Muscle layer of colon (tissue), 2 donors: ENCODE measurements around the gene SLC1A7.
A peak's percentile ranks its signal among the peaks of the same experiment; 100 is the strongest.

Experiments used
- H3K27ac ChIP-seq: one replicate; pipeline ENCODE4 v1.7.0; 2013; ENCODE audit warnings: low read depth, mild to moderate bottlenecking, low read length, moderate library complexity
- H3K27me3 ChIP-seq, 2 donors: one replicate each; pipeline ENCODE4 v1.7.0; 2013; ENCODE audit warnings: low read length in 2 of 2, mild to moderate bottlenecking in 2 of 2; ENCODE audit not compliant: insufficient read depth in 2 of 2, control insufficient read depth in 1 of 2
- H3K36me3 ChIP-seq: one replicate; pipeline ENCODE4 v1.7.0; 2013; ENCODE audit warnings: mild to moderate bottlenecking, low read length; ENCODE audit not compliant: insufficient read depth
- H3K4me1 ChIP-seq: one replicate; pipeline ENCODE4 v1.7.0; 2013; ENCODE audit warnings: mild to moderate bottlenecking, low read length; ENCODE audit not compliant: insufficient read depth
- H3K4me3 ChIP-seq, 2 donors: one replicate each; pipeline ENCODE4 v1.7.0; 2013; ENCODE audit warnings: low read length in 2 of 2, low read depth in 1 of 2, mild to moderate bottlenecking in 1 of 2, moderate library complexity in 1 of 2
- H3K9ac ChIP-seq: one replicate; pipeline ENCODE4 v1.7.0; 2013; ENCODE audit warnings: low read length
- H3K9me3 ChIP-seq: one replicate; pipeline ENCODE4 v1.7.0; 2013; ENCODE audit warnings: mild to moderate bottlenecking, low read length
- donor health status: abdominal sarcoma.
- donor health status: Adenocarcinoma of cecum.

The SLC1A7 gene

GRCh38 chr1:53068314-53069099 lies 73.9 kb downstream of the SLC1A7 start:
- no peak overlapping the region for H3K4me3 ChIP-seq
- H3K27me3 ChIP-seq, result no peaks in the 10 kb centered on the region
- no peak overlapping the region for H3K27ac ChIP-seq
- no peaks in the 10 kb centered on the region for H3K9me3 ChIP-seq
- H3K36me3 ChIP-seq, result peaks cover 6% of the 10 kb centered on the region
- H3K4me1 ChIP-seq, result peaks cover 16% of the 10 kb centered on the region
- H3K9ac ChIP-seq, result no peak overlapping the region

- no peaks in the 10 kb centered on the region for H3K27me3 ChIP-seq
- H3K9ac ChIP-seq, result no peak overlapping the region
- no peak overlapping the region for H3K4me3 ChIP-seq
- H3K27ac ChIP-seq, result no peak overlapping the region
- peaks cover 18% of the 10 kb centered on the region for H3K4me1 ChIP-seq
- H3K9me3 ChIP-seq, result no peaks in the 10 kb centered on the region
- H3K36me3 ChIP-seq, result peaks cover 6% of the 10 kb centered on the region
Measured at GRCh38 chr1:53067886-53068285, 74.6 kb downstream of the SLC1A7 start.

- Histone ChIP-seq H3K27ac (no peak overlapping the region), H3K9ac (no peak overlapping the region)
Measured at GRCh38 chr1:53066891-53067738, 75.3 kb downstream of the SLC1A7 start.

GRCh38 chr1:53066488-53066887 lies 76.0 kb downstream of the SLC1A7 start:
- peaks cover 6% of the 10 kb centered on the region for H3K36me3 ChIP-seq
- no peak overlapping the region for H3K9ac ChIP-seq
- H3K27ac ChIP-seq, result no peak overlapping the region
- H3K4me3 ChIP-seq, result no peak overlapping the region
- H3K27me3 ChIP-seq, result no peaks in the 10 kb centered on the region
- no peaks in the 10 kb centered on the region for H3K9me3 ChIP-seq
- peaks cover 19% of the 10 kb centered on the region for H3K4me1 ChIP-seq

More at GRCh38 chr1:53066891-53067738, 75.3 kb downstream of the SLC1A7 start:
- H3K36me3 ChIP-seq, result peaks cover 6% of the 10 kb centered on the region
- peaks cover 18% of the 10 kb centered on the region for H3K4me1 ChIP-seq
- H3K27me3 ChIP-seq, result no peaks in the 10 kb centered on the region
- H3K4me3 ChIP-seq, result no peak overlapping the region
- H3K9me3 ChIP-seq, result no peaks in the 10 kb centered on the region

- Histone ChIP-seq H3K4me1 (peaks cover 28% of the 10 kb centered on the region), H3K4me3 (no peak overlapping the region), H3K36me3 (peaks cover 4% of the 10 kb centered on the region), H3K27ac (no peak overlapping the region), H3K9ac (no peak overlapping the region), H3K9me3 (no peaks in the 10 kb centered on the region), H3K27me3 (no peaks in the 10 kb centered on the region)
Measured at GRCh38 chr1:53065391-53065790, 77.0 kb downstream of the SLC1A7 start.

- Histone ChIP-seq H3K9ac (no peak overlapping the region), H3K4me3 (peak overlapping the region in 1 of 2 donors; percentile 74), H3K9me3 (no peaks in the 10 kb centered on the region), H3K4me1 (peaks cover 28% of the 10 kb centered on the region), H3K36me3 (no peaks in the 10 kb centered on the region), H3K27me3 (no peaks in the 10 kb centered on the region), H3K27ac (peak overlapping the region; percentile 81)
Measured at GRCh38 chr1:53063744-53064515, 78.5 kb downstream of the SLC1A7 start.

- Histone ChIP-seq H3K9me3 (no peaks in the 10 kb centered on the region), H3K36me3 (no peaks in the 10 kb centered on the region), H3K27me3 (no peaks in the 10 kb centered on the region), H3K4me3 (peak overlapping the region; percentile 74 to 89), H3K9ac (peak overlapping the region; percentile 49), H3K27ac (peak overlapping the region; percentile 81), H3K4me1 (peaks cover 34% of the 10 kb centered on the region)
Measured at GRCh38 chr1:53062708-53063591, 79.5 kb downstream of the SLC1A7 start.

- no peaks in the 10 kb centered on the region for H3K9me3 ChIP-seq
Measured at GRCh38 chr1:53061859-53062707, 80.4 kb downstream of the SLC1A7 start, which contains the start of gene PODN. PODN (plus strand) TSS chr1:53062213; CDS start chr1:53069856, 7,643 bp downstream.

GRCh38 chr1:53061123-53061858 lies 81.1 kb downstream of the SLC1A7 start:
- Histone ChIP-seq H3K36me3 (no peaks in the 10 kb centered on the region), H3K4me1 (peaks cover 38% of the 10 kb centered on the region), H3K9ac (no peak overlapping the region), H3K9me3 (no peaks in the 10 kb centered on the region), H3K27me3 (no peaks in the 10 kb centered on the region), H3K27ac (peak overlapping the region; percentile 81), H3K4me3 (peak overlapping the region; percentile 47 to 89)

More at GRCh38 chr1:53061859-53062707, 80.4 kb downstream of the SLC1A7 start, which contains the start of gene PODN:
- no peaks in the 10 kb centered on the region for H3K36me3 ChIP-seq
- H3K4me3 ChIP-seq, result peak within 1 kb of the TSS; percentile 74 to 89
- no peaks in the 10 kb centered on the region for H3K27me3 ChIP-seq
- H3K27ac ChIP-seq, result peak within 1 kb of the TSS; percentile 81
- peak within 1 kb of the TSS; percentile 49 for H3K9ac ChIP-seq
- H3K4me1 ChIP-seq, result peaks cover 42% of the 10 kb centered on the region
